Smooth muscle cell of the pulmonary artery (primary cell): ENCODE measurements around the gene RAD9B. TPM values are rescaled to one million over a fixed set of nuclear protein-coding genes. Genes with fewer than 3 reads are reported as not detected.

Source experiments
- total RNA-seq: library from RNA; depleted of rRNA; stranded (reverse); fragments of >200 nt; gene quantifications from 2 replicates; pipeline ENCODE4 v1.2.3, GENCODE V29; 2014

RAD9B gene
- 0.40 and 0.46 TPM in 2 replicates for total RNA-seq

GRCh38 chr12:110501752-110502738, at the start of gene RAD9B, which contains the start of gene VPS29:
RAD9B (plus strand) TSS chr12:110502331; CDS start chr12:110502338, 7 bp downstream.
VPS29 (minus strand) TSS chr12:110502111; CDS start chr12:110502051, 60 bp downstream.

DNA sequence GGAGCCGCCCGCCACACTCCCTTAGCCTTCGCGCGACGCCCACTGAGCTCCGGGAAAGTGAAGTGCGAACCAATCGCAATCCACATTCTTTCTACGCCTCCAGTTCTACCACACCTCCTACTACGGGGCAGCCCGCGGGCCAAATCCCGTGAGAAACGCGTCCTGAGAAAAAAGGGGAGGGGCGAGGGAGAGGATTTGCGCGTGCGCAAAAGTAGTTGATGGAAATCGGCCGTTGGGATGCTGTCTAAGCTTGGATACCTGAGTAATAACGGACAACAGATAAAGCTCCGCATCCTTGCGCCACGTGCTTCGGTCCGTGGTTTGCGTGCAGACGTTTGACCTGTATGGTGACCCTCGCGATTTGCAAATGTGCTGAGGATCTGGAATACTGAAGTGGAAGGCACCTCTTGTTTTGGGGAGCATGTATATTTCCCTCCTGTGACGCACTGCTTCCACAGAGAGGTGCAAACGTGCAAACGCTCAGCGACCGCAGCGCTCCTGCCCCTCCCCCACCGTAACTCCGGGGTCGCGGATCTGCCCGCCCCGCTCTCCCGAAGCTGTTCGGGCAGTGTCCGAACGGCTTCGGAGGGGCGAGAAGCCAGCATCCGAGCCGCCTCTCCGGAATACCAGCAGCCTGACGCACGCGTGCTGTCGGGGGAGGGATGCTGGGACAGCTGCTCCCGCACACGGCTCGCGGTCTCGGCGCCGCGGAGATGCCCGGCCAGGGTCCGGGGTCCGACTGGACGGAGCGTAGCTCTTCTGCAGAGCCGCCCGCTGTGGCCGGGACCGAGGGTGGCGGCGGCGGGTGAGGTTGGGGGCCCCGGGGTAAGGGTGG, 33.7 kb upstream of the RAD9B start, which contains the start of the genes FAM216A and GPN3:
Gene FAM216A, plus strand, starts transcription at position 632 of the 835 bp plus-strand sequence. Its CDS starts 31 bp downstream, at position 663.
Gene GPN3, minus strand, starts transcription at position 44 of the 835 bp plus-strand sequence. CDS start 54 bp downstream, outside the sequence.

Other genes starting within 250 kb of the RAD9B start
- gene ATP2A2, start 221.1 kb upstream of the RAD9B start, total RNA-seq, result 236 and 249 TPM in 2 replicates
- gene ANAPC7, start 98.6 kb upstream of the RAD9B start, total RNA-seq, result 36.8 and 45.1 TPM in 2 replicates
- 136 and 158 TPM in 2 replicates for gene ARPC3, start 52.0 kb upstream of the RAD9B start, total RNA-seq
- 11.5 and 17.1 TPM in 2 replicates for gene GPN3, start 34.1 kb upstream of the RAD9B start, total RNA-seq
- gene FAM216A, start 33.5 kb upstream of the RAD9B start, total RNA-seq, result 11.9 and 17.3 TPM in 2 replicates
- gene VPS29, start 220 bp upstream of the RAD9B start, total RNA-seq, result 45.0 and 50.9 TPM in 2 replicates
- 9.1 and 11.0 TPM in 2 replicates for gene PPTC7, start 81.0 kb downstream of the RAD9B start, total RNA-seq
- 40.6 and 42.1 TPM in 2 replicates for gene TCTN1, start 111.8 kb downstream of the RAD9B start, total RNA-seq
- 2.3 and 2.7 TPM in 2 replicates for gene HVCN1, start 186.8 kb downstream of the RAD9B start, total RNA-seq
- 47.4 and 70.4 TPM in 2 replicates for gene PPP1CC, start 240.6 kb downstream of the RAD9B start, total RNA-seq